Thymus (tissue), 11 donors: Measurements from ENCODE around the gene CNOT6. TPM values are rescaled to one million over a fixed set of nuclear protein-coding genes. Genes with fewer than 3 reads are reported as not detected.

Source experiments
- DNase-seq, 9 donors: peaks; one replicate each; pipeline ENCODE4 v3.0.0-alpha.2; 2013; ENCODE audit warnings: low spot score in 9 of 9, low read depth in 6 of 9, missing footprints in 1 of 9
- H3K27ac ChIP-seq, 2 donors: one replicate each; pipeline ENCODE4 v1.5.1; 2013; ENCODE audit warnings: control low read depth in 1 of 2, low read depth in 1 of 2, low read length in 1 of 2, mild to moderate bottlenecking in 1 of 2, moderate library complexity in 1 of 2
- H3K27me3 ChIP-seq, 2 donors: one replicate each; pipeline ENCODE4 v1.5.1; 2013; ENCODE audit warnings: low read length in 1 of 2; ENCODE audit not compliant: control insufficient read depth in 2 of 2, insufficient read depth in 1 of 2
- H3K36me3 ChIP-seq, 2 donors: one replicate each; pipeline ENCODE4 v1.5.1; 2013; ENCODE audit warnings: low read length in 1 of 2, mild to moderate bottlenecking in 1 of 2, moderate library complexity in 1 of 2; ENCODE audit not compliant: control insufficient read depth in 2 of 2, insufficient read depth in 2 of 2
- H3K4me1 ChIP-seq, 2 donors: one replicate each; pipeline ENCODE4 v1.5.1; 2013; ENCODE audit warnings: low read length in 2 of 2; ENCODE audit not compliant: control insufficient read depth in 2 of 2, insufficient read depth in 2 of 2
- H3K4me3 ChIP-seq, 2 donors: one replicate each; pipeline ENCODE4 v1.5.1; 2013; ENCODE audit warnings: low read length in 2 of 2, control low read depth in 1 of 2, mild to moderate bottlenecking in 1 of 2
- H3K9me3 ChIP-seq, 2 donors: one replicate each; pipeline ENCODE4 v1.5.1; 2013; ENCODE audit warnings: low read length in 1 of 2, mild to moderate bottlenecking in 1 of 2; ENCODE audit not compliant: control insufficient read depth in 2 of 2, insufficient read depth in 1 of 2
- WGBS: extraction: QIAGEN DNeasy Blood & Tissue Kit; methylation state at CpG from one replicate; pipeline ENCODE4 v1.1.7; 2013; 5-methylcytosine and 5-hydroxymethylcytosine counted together
- polyA plus RNA-seq: library from polyadenylated mRNA; stranded (reverse); fragments of 200-250 nt; gene quantifications from one replicate; pipeline ENCODE4 v1.2.3, GENCODE V29; 2013
- total RNA-seq: library from RNA; stranded (reverse); fragments of 120-200 nt; gene quantifications from one replicate; pipeline ENCODE4 v1.2.4, GENCODE V29; 2013
- donor health status: healthy.

CNOT6 gene
- total and polyA plus RNA-seq, 2 donors: 12.5 to 14.2 TPM

DNA sequence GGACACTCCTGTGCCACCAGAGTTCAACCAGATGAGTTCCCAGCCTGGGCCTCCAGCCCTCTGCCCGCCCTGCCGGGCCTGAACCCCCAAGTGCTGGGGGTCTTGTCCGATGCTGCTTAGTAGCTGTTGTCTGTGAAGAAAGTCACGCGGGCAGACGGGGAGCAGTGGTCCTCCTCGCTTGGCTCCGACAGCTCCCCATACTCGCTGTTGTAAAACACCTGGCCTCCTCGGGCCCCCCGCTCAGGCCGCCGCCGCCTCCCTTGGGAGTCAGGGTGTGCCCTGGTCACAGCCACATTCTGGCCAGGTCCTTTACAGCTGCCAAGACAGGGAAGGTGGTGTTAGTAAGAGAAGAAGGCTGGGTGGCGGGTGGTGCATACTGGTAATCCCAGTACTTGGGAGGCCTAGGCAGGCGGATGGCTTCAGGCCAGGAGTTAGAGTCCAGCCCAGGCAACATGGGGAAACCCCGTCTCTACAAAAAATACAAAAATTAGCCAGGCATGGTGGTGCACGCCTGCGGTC is 109.0 kb downstream of the CNOT6 start:
- WGBS: 97% methylated on average over 19 of the region's 19 CpGs
- H3K27me3 ChIP-seq: no peaks in the 10 kb centered on the region
- H3K4me3 ChIP-seq: no peak overlapping the region
- peaks cover 0 to 3% of the 10 kb centered on the region in 2 donors for H3K4me1 ChIP-seq
- no peaks in the 10 kb centered on the region for H3K36me3 ChIP-seq
- DNase-seq: no peak
- H3K9me3 ChIP-seq: no peaks in the 10 kb centered on the region
- H3K27ac ChIP-seq: no peak overlapping the region

DNA sequence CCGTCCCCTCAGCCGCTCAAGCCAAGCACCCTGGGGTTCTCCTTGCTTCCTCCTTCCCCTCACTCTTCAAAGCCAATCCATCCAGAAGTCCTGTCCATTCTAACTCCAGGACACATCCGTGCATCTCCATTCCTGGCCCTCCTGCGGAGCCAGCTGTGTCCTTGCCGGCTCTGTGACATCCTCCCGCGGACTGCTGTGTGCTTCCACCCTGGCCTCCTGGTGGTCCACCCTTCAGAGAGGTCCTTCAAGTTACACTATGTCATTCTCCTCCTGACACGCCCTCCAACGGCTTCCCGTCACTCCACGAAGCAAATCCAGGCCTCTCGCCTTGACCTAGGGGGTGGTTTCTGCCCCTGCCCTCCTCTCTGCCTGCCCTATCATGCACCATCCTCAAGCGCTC is 110.1 kb downstream of the CNOT6 start:
- H3K27me3 ChIP-seq: no peaks in the 10 kb centered on the region
- no peaks in the 10 kb centered on the region for H3K36me3 ChIP-seq
- no peak for DNase-seq
- H3K4me3 ChIP-seq: no peak overlapping the region
- no peak overlapping the region for H3K27ac ChIP-seq
- 91% methylated on average over 13 of the region's 13 CpGs for WGBS
- no peaks in the 10 kb centered on the region for H3K9me3 ChIP-seq
- peaks cover 0 to 3% of the 10 kb centered on the region in 2 donors for H3K4me1 ChIP-seq

DNA sequence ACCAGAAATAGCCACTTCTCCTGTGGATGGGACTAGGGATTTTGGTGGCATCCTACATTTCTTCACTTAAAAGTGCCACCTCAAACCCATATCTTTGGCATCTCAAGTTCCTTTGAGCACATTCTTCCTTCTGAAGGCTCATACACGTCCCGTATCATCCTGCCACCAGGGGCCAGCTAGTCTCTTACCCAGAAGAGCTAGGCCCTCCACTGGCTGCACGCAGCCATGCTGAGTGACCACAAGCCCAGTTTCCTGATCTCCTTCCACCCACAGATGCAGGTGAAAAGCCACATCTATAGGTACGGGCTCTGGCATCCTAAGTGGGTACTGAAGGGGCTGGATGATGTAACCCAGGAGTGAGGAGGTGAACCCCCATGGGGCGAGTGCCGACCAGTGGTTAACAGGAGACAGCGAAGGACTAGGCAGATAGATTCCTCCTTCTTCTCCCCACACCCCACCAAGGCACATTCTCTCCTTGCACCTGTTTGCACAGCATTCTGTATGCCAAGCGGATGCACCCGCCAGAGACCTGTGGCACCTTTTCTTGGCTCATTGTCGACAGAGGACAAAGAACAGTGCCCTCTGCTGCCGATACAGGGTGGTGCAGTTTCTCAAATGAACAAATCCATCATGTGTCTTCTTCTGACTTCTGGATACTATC is 111.5 kb downstream of the CNOT6 start:
- Histone ChIP-seq H3K36me3 (no peaks in the 10 kb centered on the region), H3K27ac (no peak overlapping the region), H3K4me1 (peaks cover 0 to 3% of the 10 kb centered on the region in 2 donors), H3K27me3 (no peaks in the 10 kb centered on the region), H3K9me3 (no peaks in the 10 kb centered on the region), H3K4me3 (no peak overlapping the region)
- WGBS: 59% methylated on average over 11 of the region's 11 CpGs
- peak; percentile 33 to 84 (median 67) for DNase-seq

DNA sequence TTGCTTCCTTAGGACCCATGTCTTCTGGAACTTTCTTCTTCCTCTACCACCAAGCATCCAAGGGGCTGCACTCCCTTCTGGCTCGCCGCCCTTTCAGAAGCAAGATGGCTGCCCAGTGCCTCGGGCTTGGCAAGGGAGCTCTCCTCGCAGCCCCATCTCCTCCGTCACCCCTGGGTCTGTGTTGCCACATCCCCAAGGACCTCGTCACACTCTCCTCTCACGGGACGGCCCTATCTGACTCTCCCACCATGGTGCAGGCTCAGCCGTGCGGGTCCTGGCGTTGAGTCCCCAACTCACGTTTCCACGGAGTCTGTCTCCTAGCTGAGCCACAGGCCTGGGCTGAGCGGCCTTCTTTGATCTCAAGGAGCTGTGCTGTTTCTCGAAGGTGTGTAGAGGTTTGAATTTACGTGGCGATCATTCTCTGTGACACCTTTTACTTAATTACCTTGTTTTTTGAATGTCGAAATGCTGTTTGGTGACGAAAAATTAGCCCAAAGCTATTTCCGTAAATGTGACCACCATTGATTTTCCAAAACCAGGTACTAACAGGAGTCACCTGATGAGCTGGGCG is 112.1 kb downstream of the CNOT6 start:
- Histone ChIP-seq H3K9me3 (no peaks in the 10 kb centered on the region), H3K27ac (no peak overlapping the region), H3K27me3 (no peaks in the 10 kb centered on the region), H3K4me3 (no peak overlapping the region), H3K4me1 (peaks cover 0 to 3% of the 10 kb centered on the region in 2 donors), H3K36me3 (no peaks in the 10 kb centered on the region)
- no peak for DNase-seq
- 92% methylated on average over 21 of the region's 21 CpGs for WGBS

DNA sequence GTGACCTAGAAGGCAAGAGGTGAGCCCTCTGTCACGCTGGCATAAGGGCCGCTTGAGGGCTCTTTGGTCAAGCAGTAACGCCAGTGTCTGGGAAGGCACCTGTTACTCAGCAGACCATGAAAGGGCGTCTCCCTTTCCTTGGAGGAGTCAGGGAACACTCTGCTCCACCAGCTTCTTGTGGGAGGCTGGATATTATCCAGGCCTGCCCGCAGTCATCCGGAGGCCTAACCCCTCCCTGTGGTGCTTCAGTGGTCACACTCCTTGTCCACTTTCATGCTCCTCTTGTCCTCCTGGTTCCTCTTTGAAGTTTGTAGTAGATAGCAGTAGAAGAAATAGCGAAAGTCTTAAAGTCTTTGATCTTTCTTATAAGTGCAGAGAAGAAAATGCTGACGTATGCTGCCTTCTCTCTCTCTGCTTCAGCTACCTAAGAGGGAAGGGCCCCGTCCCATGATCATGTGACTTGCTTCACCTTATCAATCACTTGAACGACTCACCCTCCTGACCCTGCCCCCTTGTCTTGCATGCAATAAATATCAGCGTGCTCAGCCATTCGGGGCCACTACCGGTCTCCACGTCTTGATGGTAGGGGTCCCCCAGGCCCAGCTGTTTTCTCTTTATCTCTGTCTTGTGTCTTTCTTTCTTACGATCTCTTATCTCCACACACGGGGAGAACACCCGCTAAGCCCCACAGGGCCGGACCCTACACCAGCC is 113.8 kb downstream of the CNOT6 start:
- no peak for DNase-seq
- peaks cover 0 to 3% of the 10 kb centered on the region in 2 donors for H3K4me1 ChIP-seq
- WGBS: 85% methylated on average over 18 of the region's 18 CpGs
- no peaks in the 10 kb centered on the region for H3K27me3 ChIP-seq
- H3K27ac ChIP-seq: no peak overlapping the region
- H3K36me3 ChIP-seq: no peaks in the 10 kb centered on the region
- H3K9me3 ChIP-seq: no peaks in the 10 kb centered on the region
- H3K4me3 ChIP-seq: no peak overlapping the region

DNA sequence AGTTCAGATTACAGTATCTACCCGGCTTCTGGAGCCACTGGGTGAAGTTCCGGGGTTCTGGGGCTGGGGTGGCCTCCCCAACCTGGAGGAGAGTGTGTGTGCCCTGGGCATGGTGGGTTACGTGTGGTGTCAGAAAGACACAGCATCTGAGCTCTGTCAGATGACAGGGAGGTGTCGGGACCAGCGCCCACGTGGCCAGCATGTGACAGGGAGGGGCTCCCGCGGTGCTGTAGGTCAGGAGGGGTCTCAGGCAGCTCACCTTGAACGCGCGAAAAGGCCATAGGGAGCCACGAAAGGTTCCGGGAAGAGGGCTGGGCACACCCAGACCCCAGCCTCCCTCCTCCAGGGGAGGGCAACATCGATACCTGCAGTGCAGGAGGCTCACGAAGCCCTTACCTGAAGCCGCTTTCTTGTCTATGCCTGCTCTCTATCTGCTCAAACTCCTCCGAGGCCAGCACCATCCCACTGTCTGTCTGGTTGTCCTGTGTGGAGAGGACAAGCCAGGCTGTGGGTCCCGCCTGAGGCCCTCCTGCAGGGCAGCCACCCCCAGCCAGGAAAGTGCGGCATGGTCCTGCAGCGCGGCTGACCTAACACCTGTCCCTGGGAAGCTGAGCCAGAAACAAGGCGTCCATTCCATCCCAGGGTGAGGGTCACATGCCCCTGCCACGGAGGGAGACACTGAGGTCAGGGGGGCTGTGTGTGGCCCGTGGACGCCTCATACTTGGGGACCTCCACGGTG is 114.6 kb downstream of the CNOT6 start:
- H3K4me1 ChIP-seq: peaks cover 0 to 3% of the 10 kb centered on the region in 2 donors
- no peak for DNase-seq
- H3K9me3 ChIP-seq: no peaks in the 10 kb centered on the region
- no peak overlapping the region for H3K4me3 ChIP-seq
- H3K27ac ChIP-seq: no peak overlapping the region
- 98% methylated on average over 26 of the region's 26 CpGs for WGBS
- H3K27me3 ChIP-seq: no peaks in the 10 kb centered on the region
- no peaks in the 10 kb centered on the region for H3K36me3 ChIP-seq

DNA sequence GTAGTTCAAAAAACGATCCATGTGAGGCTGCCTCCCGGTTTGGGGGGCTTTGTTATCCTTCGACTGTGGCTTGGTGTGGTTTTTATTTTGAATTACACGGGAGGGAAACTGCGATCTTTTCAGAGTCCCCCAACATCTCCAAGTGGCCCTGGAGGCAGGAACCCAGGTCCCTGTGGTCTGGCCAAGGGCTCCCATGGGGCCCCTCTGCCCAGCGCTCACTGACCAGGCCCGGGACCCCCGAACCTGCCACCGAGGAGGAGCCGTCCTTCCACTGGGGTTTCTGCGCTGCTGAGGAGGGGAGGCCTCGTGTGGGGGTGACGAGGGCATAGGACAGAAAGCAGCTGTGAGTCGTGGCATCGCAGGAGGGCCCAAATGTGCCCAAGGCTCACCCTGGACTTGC is 115.2 kb downstream of the CNOT6 start:
- Histone ChIP-seq H3K27ac (no peak overlapping the region), H3K4me3 (no peak overlapping the region), H3K9me3 (no peaks in the 10 kb centered on the region), H3K36me3 (no peaks in the 10 kb centered on the region), H3K27me3 (no peaks in the 10 kb centered on the region), H3K4me1 (peaks cover 0 to 3% of the 10 kb centered on the region in 2 donors)
- DNase-seq: no peak
- WGBS: 96% methylated on average over 15 of the region's 15 CpGs

DNA sequence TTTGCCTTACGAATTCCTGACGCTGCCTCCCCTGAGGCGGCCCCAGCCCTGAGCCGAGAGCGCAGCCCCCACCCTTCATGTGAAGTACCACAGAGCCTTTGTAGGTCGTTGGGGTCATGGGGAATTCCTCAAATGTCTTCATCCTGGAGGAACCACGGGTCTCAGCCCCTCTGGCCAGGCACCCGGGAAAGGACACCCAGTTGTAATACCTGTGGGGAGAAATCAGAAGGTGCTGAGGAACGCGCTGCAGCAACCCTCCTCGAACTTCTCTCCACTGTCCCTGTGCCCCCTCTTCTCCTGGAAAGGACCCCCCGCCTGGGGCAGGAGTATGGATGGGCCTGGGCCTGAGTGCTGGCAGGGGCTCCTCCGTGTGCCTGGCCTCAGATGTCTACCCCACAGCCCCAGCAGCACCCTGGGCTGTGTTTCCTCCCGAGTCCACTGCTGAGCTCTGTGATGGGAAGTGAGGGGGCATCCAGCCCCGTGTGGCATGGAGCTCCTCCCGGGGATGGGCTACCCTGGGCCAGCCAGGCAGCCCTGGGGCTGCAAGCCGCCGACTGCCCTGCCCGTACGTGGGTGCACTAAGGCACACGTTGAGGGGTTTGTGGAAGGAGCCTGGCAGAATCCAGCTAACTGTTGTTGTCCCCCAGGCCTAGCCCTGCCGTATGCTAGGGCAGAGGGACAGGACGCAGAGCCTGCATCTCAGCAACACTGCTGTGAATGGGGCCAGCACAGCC is 115.8 kb downstream of the CNOT6 start:
- peaks cover 0 to 3% of the 10 kb centered on the region in 2 donors for H3K4me1 ChIP-seq
- no peaks in the 10 kb centered on the region for H3K36me3 ChIP-seq
- H3K9me3 ChIP-seq: no peaks in the 10 kb centered on the region
- no peak overlapping the region for H3K27ac ChIP-seq
- DNase-seq: no peak
- 91% methylated on average over 23 of the region's 23 CpGs for WGBS
- no peak overlapping the region for H3K4me3 ChIP-seq
- H3K27me3 ChIP-seq: no peaks in the 10 kb centered on the region
